H9 (cell line): ENCODE measurements around the gene MRTFB. TPM values are rescaled to one million over a fixed set of nuclear protein-coding genes. Genes with fewer than 3 reads are reported as not detected.

ENCODE experiments used
- DNase-seq: peaks from one replicate; pipeline ENCODE4 v3.0.0-alpha.2; 2017
- H2AFZ ChIP-seq: one replicate; pipeline ENCODE4 v1.6.1; 2013; ENCODE audit warnings: mild to moderate bottlenecking, low read length, control low read depth, moderate library complexity
- H2AK5ac ChIP-seq: 2 replicates; pipeline ENCODE4 v1.6.1; 2013; ENCODE audit warnings: low read length, control low read depth, mixed read lengths; ENCODE audit not compliant: insufficient read length
- H2BK120ac ChIP-seq: one replicate; pipeline ENCODE4 v1.6.1; 2013; ENCODE audit warnings: low read depth, mild to moderate bottlenecking, low read length, control low read depth, inconsistent platforms; ENCODE audit not compliant: poor library complexity, severe bottlenecking
- H2BK12ac ChIP-seq: 2 replicates; pipeline ENCODE4 v1.6.1; 2013; ENCODE audit warnings: low read length, control low read depth, mixed read lengths, low read depth; ENCODE audit not compliant: insufficient read length
- H2BK15ac ChIP-seq: 2 replicates; pipeline ENCODE4 v1.6.1; 2013; ENCODE audit warnings: low read depth, low read length, control low read depth
- H2BK20ac ChIP-seq: one replicate; pipeline ENCODE4 v1.6.1; 2013; ENCODE audit warnings: low read depth, mild to moderate bottlenecking, low read length, control low read depth, inconsistent platforms; ENCODE audit not compliant: poor library complexity, severe bottlenecking
- H2BK5ac ChIP-seq: 2 replicates; pipeline ENCODE4 v1.6.1; 2013; ENCODE audit warnings: low read length, control low read depth, mixed read lengths; ENCODE audit not compliant: insufficient read length
- H3K14ac ChIP-seq: 2 replicates; pipeline ENCODE4 v1.6.1; 2013; ENCODE audit warnings: low read length, control low read depth; ENCODE audit not compliant: insufficient read depth
- H3K18ac ChIP-seq: 2 replicates; pipeline ENCODE4 v1.6.1; 2013; ENCODE audit warnings: low read depth, mild to moderate bottlenecking, mixed read lengths, low read length, control low read depth; ENCODE audit not compliant: insufficient read length
- H3K23ac ChIP-seq: 2 replicates; pipeline ENCODE4 v1.6.1; 2013; ENCODE audit warnings: low read length, control low read depth, mixed read lengths, low read depth; ENCODE audit not compliant: insufficient read length
- H3K23me2 ChIP-seq: 2 replicates; pipeline ENCODE4 v1.6.1; 2013; ENCODE audit warnings: low read depth, mild to moderate bottlenecking, mixed read lengths, low read length, control low read depth; ENCODE audit not compliant: insufficient read length, poor library complexity, severe bottlenecking
- H3K27ac ChIP-seq: 2 replicates; pipeline ENCODE4 v1.5.1; 2013; ENCODE audit warnings: low read length, control low read depth, mixed read lengths, low read depth; ENCODE audit not compliant: insufficient read length
- H3K27me3 ChIP-seq: 2 replicates; pipeline ENCODE4 v1.6.1; 2013; ENCODE audit warnings: low read length, control low read depth, inconsistent platforms; ENCODE audit not compliant: insufficient read depth
- H3K4ac ChIP-seq: 2 replicates; pipeline ENCODE4 v1.6.1; 2013; ENCODE audit warnings: low read depth, mild to moderate bottlenecking, control low read depth, inconsistent platforms, low read length, moderate library complexity
- H3K4me1 ChIP-seq: 2 replicates; pipeline ENCODE4 v1.6.1; 2013; ENCODE audit warnings: low read length, control low read depth, inconsistent platforms; ENCODE audit not compliant: insufficient read depth
- H3K4me2 ChIP-seq: 2 replicates; pipeline ENCODE4 v1.6.1; 2013; ENCODE audit warnings: low read length, control low read depth, mixed read lengths; ENCODE audit not compliant: insufficient read length, insufficient read depth
- H3K56ac ChIP-seq: 2 replicates; pipeline ENCODE4 v1.6.1; 2013; ENCODE audit warnings: low read depth, mild to moderate bottlenecking, mixed read lengths, low read length, control low read depth; ENCODE audit not compliant: insufficient read length
- H3K79me1 ChIP-seq: 2 replicates; pipeline ENCODE4 v1.6.1; 2013; ENCODE audit warnings: low read depth, mild to moderate bottlenecking, moderate library complexity, low read length, control low read depth, inconsistent platforms; ENCODE audit not compliant: insufficient read depth, poor library complexity, severe bottlenecking
- H3K79me2 ChIP-seq: 2 replicates; pipeline ENCODE4 v1.6.1; 2013; ENCODE audit warnings: low read length, control low read depth, inconsistent platforms; ENCODE audit not compliant: insufficient read depth
- H3K9ac ChIP-seq: 2 replicates; pipeline ENCODE4 v1.6.1; 2013; ENCODE audit warnings: low read length, control low read depth, mixed read lengths; ENCODE audit not compliant: insufficient read length; ENCODE audit errors: extremely low read depth
- H3K9me3 ChIP-seq: one replicate; pipeline ENCODE4 v1.6.1; 2013; ENCODE audit warnings: low read depth, low read length, inconsistent platforms; ENCODE audit not compliant: control insufficient read depth
- H3T11ph ChIP-seq: one replicate; pipeline ENCODE4 v1.6.1; 2013; ENCODE audit warnings: mild to moderate bottlenecking, low read length, control low read depth, inconsistent platforms
- H4K20me1 ChIP-seq: one replicate; pipeline ENCODE4 v1.6.1; 2013; ENCODE audit not compliant: control insufficient read depth, insufficient read length, insufficient read depth
- H4K5ac ChIP-seq: 2 replicates; pipeline ENCODE4 v1.6.1; 2013; ENCODE audit warnings: low read depth, mild to moderate bottlenecking, mixed read lengths, low read length, control low read depth; ENCODE audit not compliant: insufficient read length
- H4K8ac ChIP-seq: replicated peaks from 2 replicates; pipeline ENCODE4 v1.6.1; 2013; ENCODE audit warnings: low read length, control low read depth, mixed read lengths, low read depth; ENCODE audit not compliant: insufficient read length
- H4K91ac ChIP-seq: 2 replicates; pipeline ENCODE4 v1.6.1; 2013; ENCODE audit warnings: low read depth, mild to moderate bottlenecking, moderate library complexity, mixed read lengths, low read length, control low read depth; ENCODE audit not compliant: insufficient read length
- H3K27ac Mint-ChIP-seq, 3 experiments: 2 replicates in 2 of 3; 3 replicates in 1 of 3; pipeline ENCODE4 v1.8.0; 2020 to 2021; ENCODE audit warnings: mixed read lengths in 3 of 3, mild to moderate bottlenecking in 1 of 3, moderate library complexity in 1 of 3
- H3K27me3 Mint-ChIP-seq: 2 replicates; pipeline ENCODE4 v1.8.0; 2021; ENCODE audit warnings: low read depth, mild to moderate bottlenecking, moderate library complexity, mixed read lengths
- H3K36me3 Mint-ChIP-seq, 3 experiments: 2 replicates in 2 of 3; 3 replicates in 1 of 3; pipeline ENCODE4 v1.8.0; 2020 to 2021; ENCODE audit warnings: low read depth in 3 of 3, mixed read lengths in 3 of 3; ENCODE audit not compliant: insufficient read depth in 1 of 3
- H3K4me1 Mint-ChIP-seq, 2 experiments: 2 replicates each; pipeline ENCODE4 v1.8.0; 2020; ENCODE audit warnings: mixed read lengths in 2 of 2
- H3K4me3 Mint-ChIP-seq, 2 experiments: 2 replicates in 1 of 2; 3 replicates in 1 of 2; pipeline ENCODE4 v1.8.0; 2020 to 2021; ENCODE audit warnings: mild to moderate bottlenecking in 2 of 2, mixed read lengths in 2 of 2, moderate library complexity in 1 of 2
- H3K9me3 Mint-ChIP-seq, 2 experiments: 2 replicates in 1 of 2; 3 replicates in 1 of 2; pipeline ENCODE4 v1.8.0; 2020; ENCODE audit warnings: mild to moderate bottlenecking in 2 of 2, mixed read lengths in 2 of 2, moderate library complexity in 1 of 2
- CTCF ChIP-seq: fragments of 200-600 bp; sonication (generic); conservative IDR thresholded peaks from 3 replicates; pipeline ENCODE4 v1.8.0; 2021; ENCODE audit warnings: antibody characterized with exemption, mild to moderate bottlenecking
- WGBS: extraction: QIAGEN DNeasy Blood & Tissue Kit; methylation state at CpG from one replicate; pipeline ENCODE4 v1.1.7; 2013; ENCODE audit warnings: missing lambda C conversion rate, low lambda C conversion rate, mixed read lengths; ENCODE audit not compliant: insufficient read length; ENCODE audit errors: extremely low coverage; 5-methylcytosine and 5-hydroxymethylcytosine counted together
- total RNA-seq: library from RNA; stranded (reverse); gene quantifications from 2 replicates; pipeline ENCODE4 v1.2.1, GENCODE V29; 2021

Gene MRTFB
- total RNA-seq, 1 experiment from 2014 or later = 29.9 TPM

GRCh38 chr16:14286368-14287230, 215.5 kb downstream of the MRTFB start:
- Histone ChIP-seq H3K4me2 (peak overlapping the region; percentile 94), H3K18ac (peak overlapping the region; percentile 1), H2BK20ac (no peak overlapping the region), H3K23me2 (peaks cover 13% of the 10 kb centered on the region), H3T11ph (no peak overlapping the region), H3K23ac (no peak overlapping the region), H3K79me2 (no peaks in the 10 kb centered on the region), H3K9ac (no peak overlapping the region), H3K4me1 (peaks cover 8% of the 10 kb centered on the region; the same call in 1 of the 2 replicates), H4K8ac (no peak overlapping the region), H2BK12ac (no peak overlapping the region), H3K79me1 (no peaks in the 10 kb centered on the region), H3K9me3 (no peaks in the 10 kb centered on the region), H3K4ac (no peak overlapping the region), H2BK15ac (no peak overlapping the region), H2BK120ac (no peak overlapping the region), H3K27me3 (no peaks in the 10 kb centered on the region), H2AFZ (peak overlapping the region; percentile 76), H4K91ac (no peak overlapping the region), H3K27ac (no peak overlapping the region), H3K56ac (no peak overlapping the region), H3K14ac (peak overlapping the region; percentile 17), H4K20me1 (no peaks in the 10 kb centered on the region), H2AK5ac (no peak overlapping the region), H4K5ac (no peak overlapping the region), H2BK5ac (no peak overlapping the region)
- no CpG with 5 or more reads among the region's 31 CpGs for WGBS
- peaks cover 28 to 31% of the 10 kb centered on the region in 2 experiments for H3K4me1 Mint-ChIP-seq
- H3K36me3 Mint-ChIP-seq = peaks cover 0 to 5% (median 2%) of the 10 kb centered on the region in 3 experiments; a peak in 5 of 7 replicates
- peak overlapping the region in 1 of 3 experiments; percentile 55; a peak in 1 of 7 replicates for H3K27ac Mint-ChIP-seq
- TF ChIP-seq CTCF = no peak
- peak; percentile 64 for DNase-seq
- peaks cover 4 to 6% of the 10 kb centered on the region in 2 experiments for H3K9me3 Mint-ChIP-seq
- peaks cover 9% of the 10 kb centered on the region for H3K27me3 Mint-ChIP-seq
- H3K4me3 Mint-ChIP-seq = peak overlapping the region; percentile 84 to 87
